ENCODE measurements around the gene ATP10B. TPM values are rescaled to one million over a fixed set of nuclear protein-coding genes. Genes with fewer than 3 reads are reported as not detected.

The ATP10B gene
- polyA plus RNA-seq, 3 donors, result 0.10 to 1.8 (median 0.11) TPM

- WGBS, 3 donors, result 48 to 75% (median 65%) methylated on average over 1 of the region's 1 CpG
- no peak overlapping the region for H3K27ac ChIP-seq (ENCODE audit: low read depth, low read length)
Observed at GRCh38 chr5:160657068-160657507, 194.9 kb downstream of the ATP10B start.

- 68 to 94% (median 83%) methylated on average over 8 of the region's 8 CpGs for WGBS, 3 donors
- H3K27ac ChIP-seq (ENCODE audit: low read depth, low read length), result no peak overlapping the region
Observed at GRCh38 chr5:160655717-160656116, 196.3 kb downstream of the ATP10B start.

GRCh38 chr5:160651692-160652645 lies 200.0 kb downstream of the ATP10B start:
- 72 to 91% (median 89%) methylated on average over 9 of the region's 9 CpGs for WGBS, 3 donors
- no peak overlapping the region for H3K27ac ChIP-seq (ENCODE audit: low read depth, low read length)

- H3K27ac ChIP-seq (ENCODE audit: low read depth, low read length), result no peak overlapping the region
Observed at GRCh38 chr5:160649304-160649703, 202.7 kb downstream of the ATP10B start.

- H3K27ac ChIP-seq (ENCODE audit: low read depth, low read length), result no peak overlapping the region
Observed at GRCh38 chr5:160646033-160646432, 206.0 kb downstream of the ATP10B start.

- H3K27ac ChIP-seq (ENCODE audit: low read depth, low read length), result no peak overlapping the region
- 75 to 86% (median 79%) methylated on average over 4 of the region's 4 CpGs for WGBS, 3 donors
Observed at GRCh38 chr5:160643616-160644240, 208.3 kb downstream of the ATP10B start.

GRCh38 chr5:160641405-160641804 lies 210.6 kb downstream of the ATP10B start:
- H3K27ac ChIP-seq (ENCODE audit: low read depth, low read length), result no peak overlapping the region

GRCh38 chr5:160640406-160640805 lies 211.6 kb downstream of the ATP10B start:
- no peak overlapping the region for H3K27ac ChIP-seq (ENCODE audit: low read depth, low read length)
- WGBS, 3 donors, result 74 to 93% (median 85%) methylated on average over 7 of the region's 7 CpGs

- 67 to 79% (median 72%) methylated on average over 3 of the region's 3 CpGs for WGBS, 3 donors
- H3K27ac ChIP-seq (ENCODE audit: low read depth, low read length), result no peak overlapping the region
Observed at GRCh38 chr5:160638161-160638742, 213.8 kb downstream of the ATP10B start.

- WGBS, 3 donors, result 64 to 81% (median 77%) methylated on average over 4 of the region's 4 CpGs
- no peak overlapping the region for H3K27ac ChIP-seq (ENCODE audit: low read depth, low read length)
Observed at GRCh38 chr5:160637357-160638090, 214.5 kb downstream of the ATP10B start.

GRCh38 chr5:160635663-160636062 lies 216.3 kb downstream of the ATP10B start:
- WGBS, 3 donors, result 72 to 86% (median 85%) methylated on average over 4 of the region's 4 CpGs

GRCh38 chr5:160635046-160635445 lies 217.0 kb downstream of the ATP10B start:
- 68 to 86% (median 79%) methylated on average over 4 of the region's 4 CpGs for WGBS, 3 donors
- no peak overlapping the region for H3K27ac ChIP-seq (ENCODE audit: low read depth, low read length)

More at GRCh38 chr5:160635663-160636062, 216.3 kb downstream of the ATP10B start:
- no peak overlapping the region for H3K27ac ChIP-seq (ENCODE audit: low read depth, low read length)

- H3K27ac ChIP-seq (ENCODE audit: low read depth, low read length), result no peak overlapping the region
- 76 to 79% (median 76%) methylated on average over 2 of the region's 2 CpGs for WGBS, 3 donors
Observed at GRCh38 chr5:160629003-160629402, 223.0 kb downstream of the ATP10B start.

- 60 to 86% (median 67%) methylated on average over 1 of the region's 1 CpG for WGBS, 3 donors
- H3K27ac ChIP-seq (ENCODE audit: low read depth, low read length), result no peak overlapping the region
Observed at GRCh38 chr5:160628619-160628968, 223.4 kb downstream of the ATP10B start.

- H3K27ac ChIP-seq (ENCODE audit: low read depth, low read length), result no peak overlapping the region
- WGBS, 3 donors, result 46 to 65% (median 48%) methylated on average over 5 of the region's 5 CpGs
Observed at GRCh38 chr5:160627921-160628618, 223.9 kb downstream of the ATP10B start.

- WGBS, 3 donors, result 83 to 88% (median 84%) methylated on average over 7 of the region's 7 CpGs
- no peak overlapping the region for H3K27ac ChIP-seq (ENCODE audit: low read depth, low read length)
Observed at GRCh38 chr5:160626322-160626721, 225.7 kb downstream of the ATP10B start.

GRCh38 chr5:160621526-160621925 lies 230.5 kb downstream of the ATP10B start:
- no peak overlapping the region for H3K27ac ChIP-seq (ENCODE audit: low read depth, low read length)
- whole genome bisulfite sequencing, 3 donors, result 90 to 98% (median 93%) methylated on average over 1 of the region's 1 CpG

GRCh38 chr5:160620401-160620800 lies 231.6 kb downstream of the ATP10B start:
- 89 to 95% (median 92%) methylated on average over 9 of the region's 9 CpGs for WGBS, 3 donors
- H3K27ac ChIP-seq (ENCODE audit: low read depth, low read length), result no peak overlapping the region

Measured in adipose tissue (tissue), 3 donors.